K562 (cell line): ENCODE data around the gene NME7. TPM values are rescaled to one million over a fixed set of nuclear protein-coding genes. Genes with fewer than 3 reads are reported as not detected.

Experiments used
- CBFA2T2 ChIP-seq: fragments of 450-650 bp; conservative IDR thresholded peaks from 2 replicates; pipeline ENCODE4 v1.6.1; 2017; ENCODE audit warnings: mild to moderate bottlenecking
- CREB1 ChIP-seq, 2 experiments: sonication (generic) in 1 of 2; formaldehyde crosslinking in 1 of 2; IDR thresholded peaks; 2 replicates each; pipeline versions ENCODE4 v1.6.1 to v1.8.0; 2012 to 2022; ENCODE audit warnings: inconsistent platforms in 1 of 2, mild to moderate bottlenecking in 1 of 2, missing genetic modification reagents in 1 of 2, moderate library complexity in 1 of 2
- GABPB1 ChIP-seq: sonication (generic); formaldehyde crosslinking; IDR thresholded peaks from 2 replicates; pipeline ENCODE4 v1.8.0; 2022; ENCODE audit warnings: mild to moderate bottlenecking, missing genetic modification reagents
- ILF3 ChIP-seq: fragments of 450-650 bp; IDR thresholded peaks from 2 replicates; pipeline ENCODE4 v1.6.1; 2018; ENCODE audit warnings: antibody characterized with exemption, mild to moderate bottlenecking, moderate library complexity, borderline replicate concordance
- LARP7 ChIP-seq: fragments of 450-650 bp; IDR thresholded peaks from 2 replicates; pipeline ENCODE4 v1.6.1; 2016
- NUFIP1 ChIP-seq: fragments of 450-650 bp; IDR thresholded peaks from 2 replicates; pipeline ENCODE4 v1.6.1; 2018; ENCODE audit not compliant: partially characterized antibody
- PTBP1 ChIP-seq: fragments of 200-400 bp; formaldehyde crosslinking; IDR thresholded peaks from 2 replicates; pipeline ENCODE4 v1.6.1; 2017; ENCODE audit warnings: low read depth, low read length
- RBBP5 ChIP-seq: fragments of 200-600 bp; sonication (generic); IDR thresholded peaks from 2 replicates; pipeline ENCODE4 v1.6.1; 2012; ENCODE audit warnings: borderline replicate concordance, mild to moderate bottlenecking, low read length, control low read depth, inconsistent platforms; ENCODE audit not compliant: insufficient read depth, poor library complexity, severe bottlenecking
- ZNF507 ChIP-seq: conservative IDR thresholded peaks from 2 replicates; pipeline ENCODE4 v1.6.1; 2017; ENCODE audit warnings: missing genetic modification characterization, missing compliant biosample characterization
- polyA plus RNA-seq, 8 experiments: library from polyadenylated mRNA; depleted of rRNA in 4 of 8; stranded (reverse) in 5 of 8; unstranded in 3 of 8; fragments of >200 nt; fragmentation: Nextera tagmentation in 2 of 8; fragmentation: Illumina TruSeq in 1 of 8; extraction: Ambion mirVana in 2 of 8; extraction: Trizol in 1 of 8; gene quantifications; 2 replicates each; pipeline versions ENCODE4 v1.2.1 to v1.2.3, GENCODE V29; 2011 to 2014; ENCODE audit warnings: inconsistent platforms in 1 of 8, missing spikeins in 1 of 8
- total RNA-seq, 7 experiments: library from RNA; depleted of rRNA in 6 of 7; stranded (reverse); fragments of >200 nt in 6 of 7; fragmentation: Illumina TruSeq in 2 of 7; extraction: Trizol in 2 of 7; gene quantifications; 2 replicates each; pipeline versions ENCODE4 v1.2.1 to v1.2.3, GENCODE V29; 2011 to 2021; ENCODE audit warnings: low replicate concordance in 1 of 7
- TF ChIP-seq, protein P1 (sequence below): IDR thresholded peaks from 3 replicates; pipeline ENCODE4 v1.6.1; 2011; ENCODE audit warnings: borderline replicate concordance, mild to moderate bottlenecking, moderate library complexity; ENCODE audit not compliant: insufficient read length; ENCODE audit errors: extremely low read depth
- TF ChIP-seq, protein P2 (sequence below): fragments of 200-600 bp; sonication (generic); IDR thresholded peaks from one replicate; pipeline ENCODE4 v1.6.1; 2012; ENCODE audit warnings: mild to moderate bottlenecking, low read depth, low read length, inconsistent platforms

The NME7 gene
- total and polyA plus RNA-seq, 9 of the 15 experiments (the other 6 are each of a cell fraction or from before 2014, with no cell fraction given) = 7.9 to 43.2 (median 23.9) TPM

DNA sequence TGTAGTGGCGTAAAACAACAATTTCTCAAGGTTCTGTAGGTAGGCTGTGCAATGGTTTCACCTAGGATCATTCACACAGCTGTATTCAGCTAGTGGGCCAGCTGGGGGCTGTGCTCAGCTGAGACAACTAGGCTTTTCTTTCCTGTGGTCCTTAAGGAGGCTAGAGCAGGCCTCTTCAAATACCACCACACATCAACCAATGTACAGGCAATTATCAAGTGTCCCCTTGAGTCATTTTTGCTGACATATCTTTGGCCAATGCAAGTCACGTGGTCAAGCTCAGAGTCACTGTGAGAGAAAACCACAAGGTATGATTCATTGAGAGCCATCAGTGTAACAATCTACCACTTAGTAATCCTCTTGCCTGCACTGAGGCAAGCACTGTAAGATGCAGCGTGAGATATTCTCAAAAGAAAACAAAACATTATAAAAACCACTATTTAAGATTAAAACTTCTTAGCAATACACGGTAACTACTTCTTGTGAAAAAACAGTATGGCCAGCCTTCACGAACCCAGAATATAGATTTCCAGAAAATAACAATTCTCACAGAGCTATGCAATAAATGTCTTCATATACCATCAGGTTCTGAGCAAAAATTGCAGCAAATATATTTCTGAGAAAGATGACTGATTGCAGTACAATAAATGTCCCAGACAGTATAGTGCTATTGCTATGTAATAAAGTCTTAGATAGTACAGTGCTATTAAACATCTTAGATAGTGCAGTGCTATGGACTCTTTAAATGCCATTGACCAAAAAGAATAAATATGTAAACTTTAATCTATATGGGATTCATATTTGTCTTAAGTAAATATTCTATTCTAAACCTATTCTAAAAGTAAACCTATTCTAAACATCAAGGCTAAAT lies 55.3 kb downstream of the NME7 start (continued):
- TF ChIP-seq NUFIP1 (peak; percentile 22), ZNF507 (no peak), ILF3 (no peak), CREB1 (IDR thresholded peaks at IDR 0.05) (0 out of 2 replicates have a peak, but pooled peaks have one; percentile 45), CREB1 (CRISPR knock-in tag; IDR thresholded peaks at IDR 0.05) (no peak), RBBP5 (no peak), PTBP1 (no peak), LARP7 (no peak), CBFA2T2 (peak; percentile 94), GABPB1 (CRISPR knock-in tag) (no peak; the same call in 1 of the 2 replicates)
- TF ChIP-seq, protein P1, sequence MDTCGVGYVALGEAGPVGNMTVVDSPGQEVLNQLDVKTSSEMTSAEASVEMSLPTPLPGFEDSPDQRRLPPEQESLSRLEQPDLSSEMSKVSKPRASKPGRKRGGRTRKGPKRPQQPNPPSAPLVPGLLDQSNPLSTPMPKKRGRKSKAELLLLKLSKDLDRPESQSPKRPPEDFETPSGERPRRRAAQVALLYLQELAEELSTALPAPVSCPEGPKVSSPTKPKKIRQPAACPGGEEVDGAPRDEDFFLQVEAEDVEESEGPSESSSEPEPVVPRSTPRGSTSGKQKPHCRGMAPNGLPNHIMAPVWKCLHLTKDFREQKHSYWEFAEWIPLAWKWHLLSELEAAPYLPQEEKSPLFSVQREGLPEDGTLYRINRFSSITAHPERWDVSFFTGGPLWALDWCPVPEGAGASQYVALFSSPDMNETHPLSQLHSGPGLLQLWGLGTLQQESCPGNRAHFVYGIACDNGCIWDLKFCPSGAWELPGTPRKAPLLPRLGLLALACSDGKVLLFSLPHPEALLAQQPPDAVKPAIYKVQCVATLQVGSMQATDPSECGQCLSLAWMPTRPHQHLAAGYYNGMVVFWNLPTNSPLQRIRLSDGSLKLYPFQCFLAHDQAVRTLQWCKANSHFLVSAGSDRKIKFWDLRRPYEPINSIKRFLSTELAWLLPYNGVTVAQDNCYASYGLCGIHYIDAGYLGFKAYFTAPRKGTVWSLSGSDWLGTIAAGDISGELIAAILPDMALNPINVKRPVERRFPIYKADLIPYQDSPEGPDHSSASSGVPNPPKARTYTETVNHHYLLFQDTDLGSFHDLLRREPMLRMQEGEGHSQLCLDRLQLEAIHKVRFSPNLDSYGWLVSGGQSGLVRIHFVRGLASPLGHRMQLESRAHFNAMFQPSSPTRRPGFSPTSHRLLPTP = no peak
- TF ChIP-seq, protein P2, sequence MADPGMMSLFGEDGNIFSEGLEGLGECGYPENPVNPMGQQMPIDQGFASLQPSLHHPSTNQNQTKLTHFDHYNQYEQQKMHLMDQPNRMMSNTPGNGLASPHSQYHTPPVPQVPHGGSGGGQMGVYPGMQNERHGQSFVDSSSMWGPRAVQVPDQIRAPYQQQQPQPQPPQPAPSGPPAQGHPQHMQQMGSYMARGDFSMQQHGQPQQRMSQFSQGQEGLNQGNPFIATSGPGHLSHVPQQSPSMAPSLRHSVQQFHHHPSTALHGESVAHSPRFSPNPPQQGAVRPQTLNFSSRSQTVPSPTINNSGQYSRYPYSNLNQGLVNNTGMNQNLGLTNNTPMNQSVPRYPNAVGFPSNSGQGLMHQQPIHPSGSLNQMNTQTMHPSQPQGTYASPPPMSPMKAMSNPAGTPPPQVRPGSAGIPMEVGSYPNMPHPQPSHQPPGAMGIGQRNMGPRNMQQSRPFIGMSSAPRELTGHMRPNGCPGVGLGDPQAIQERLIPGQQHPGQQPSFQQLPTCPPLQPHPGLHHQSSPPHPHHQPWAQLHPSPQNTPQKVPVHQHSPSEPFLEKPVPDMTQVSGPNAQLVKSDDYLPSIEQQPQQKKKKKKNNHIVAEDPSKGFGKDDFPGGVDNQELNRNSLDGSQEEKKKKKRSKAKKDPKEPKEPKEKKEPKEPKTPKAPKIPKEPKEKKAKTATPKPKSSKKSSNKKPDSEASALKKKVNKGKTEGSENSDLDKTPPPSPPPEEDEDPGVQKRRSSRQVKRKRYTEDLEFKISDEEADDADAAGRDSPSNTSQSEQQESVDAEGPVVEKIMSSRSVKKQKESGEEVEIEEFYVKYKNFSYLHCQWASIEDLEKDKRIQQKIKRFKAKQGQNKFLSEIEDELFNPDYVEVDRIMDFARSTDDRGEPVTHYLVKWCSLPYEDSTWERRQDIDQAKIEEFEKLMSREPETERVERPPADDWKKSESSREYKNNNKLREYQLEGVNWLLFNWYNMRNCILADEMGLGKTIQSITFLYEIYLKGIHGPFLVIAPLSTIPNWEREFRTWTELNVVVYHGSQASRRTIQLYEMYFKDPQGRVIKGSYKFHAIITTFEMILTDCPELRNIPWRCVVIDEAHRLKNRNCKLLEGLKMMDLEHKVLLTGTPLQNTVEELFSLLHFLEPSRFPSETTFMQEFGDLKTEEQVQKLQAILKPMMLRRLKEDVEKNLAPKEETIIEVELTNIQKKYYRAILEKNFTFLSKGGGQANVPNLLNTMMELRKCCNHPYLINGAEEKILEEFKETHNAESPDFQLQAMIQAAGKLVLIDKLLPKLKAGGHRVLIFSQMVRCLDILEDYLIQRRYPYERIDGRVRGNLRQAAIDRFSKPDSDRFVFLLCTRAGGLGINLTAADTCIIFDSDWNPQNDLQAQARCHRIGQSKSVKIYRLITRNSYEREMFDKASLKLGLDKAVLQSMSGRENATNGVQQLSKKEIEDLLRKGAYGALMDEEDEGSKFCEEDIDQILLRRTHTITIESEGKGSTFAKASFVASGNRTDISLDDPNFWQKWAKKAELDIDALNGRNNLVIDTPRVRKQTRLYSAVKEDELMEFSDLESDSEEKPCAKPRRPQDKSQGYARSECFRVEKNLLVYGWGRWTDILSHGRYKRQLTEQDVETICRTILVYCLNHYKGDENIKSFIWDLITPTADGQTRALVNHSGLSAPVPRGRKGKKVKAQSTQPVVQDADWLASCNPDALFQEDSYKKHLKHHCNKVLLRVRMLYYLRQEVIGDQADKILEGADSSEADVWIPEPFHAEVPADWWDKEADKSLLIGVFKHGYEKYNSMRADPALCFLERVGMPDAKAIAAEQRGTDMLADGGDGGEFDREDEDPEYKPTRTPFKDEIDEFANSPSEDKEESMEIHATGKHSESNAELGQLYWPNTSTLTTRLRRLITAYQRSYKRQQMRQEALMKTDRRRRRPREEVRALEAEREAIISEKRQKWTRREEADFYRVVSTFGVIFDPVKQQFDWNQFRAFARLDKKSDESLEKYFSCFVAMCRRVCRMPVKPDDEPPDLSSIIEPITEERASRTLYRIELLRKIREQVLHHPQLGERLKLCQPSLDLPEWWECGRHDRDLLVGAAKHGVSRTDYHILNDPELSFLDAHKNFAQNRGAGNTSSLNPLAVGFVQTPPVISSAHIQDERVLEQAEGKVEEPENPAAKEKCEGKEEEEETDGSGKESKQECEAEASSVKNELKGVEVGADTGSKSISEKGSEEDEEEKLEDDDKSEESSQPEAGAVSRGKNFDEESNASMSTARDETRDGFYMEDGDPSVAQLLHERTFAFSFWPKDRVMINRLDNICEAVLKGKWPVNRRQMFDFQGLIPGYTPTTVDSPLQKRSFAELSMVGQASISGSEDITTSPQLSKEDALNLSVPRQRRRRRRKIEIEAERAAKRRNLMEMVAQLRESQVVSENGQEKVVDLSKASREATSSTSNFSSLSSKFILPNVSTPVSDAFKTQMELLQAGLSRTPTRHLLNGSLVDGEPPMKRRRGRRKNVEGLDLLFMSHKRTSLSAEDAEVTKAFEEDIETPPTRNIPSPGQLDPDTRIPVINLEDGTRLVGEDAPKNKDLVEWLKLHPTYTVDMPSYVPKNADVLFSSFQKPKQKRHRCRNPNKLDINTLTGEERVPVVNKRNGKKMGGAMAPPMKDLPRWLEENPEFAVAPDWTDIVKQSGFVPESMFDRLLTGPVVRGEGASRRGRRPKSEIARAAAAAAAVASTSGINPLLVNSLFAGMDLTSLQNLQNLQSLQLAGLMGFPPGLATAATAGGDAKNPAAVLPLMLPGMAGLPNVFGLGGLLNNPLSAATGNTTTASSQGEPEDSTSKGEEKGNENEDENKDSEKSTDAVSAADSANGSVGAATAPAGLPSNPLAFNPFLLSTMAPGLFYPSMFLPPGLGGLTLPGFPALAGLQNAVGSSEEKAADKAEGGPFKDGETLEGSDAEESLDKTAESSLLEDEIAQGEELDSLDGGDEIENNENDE = no peak
